Measurements from ENCODE around the gene NT5DC4.

GRCh38 chr2:112733871-112734270 is 13.1 kb downstream of the NT5DC4 start:
- no peak for TF ChIP-seq POLR2AphosphoS5 (IDR thresholded peaks at IDR 0.05; ENCODE audit: low read depth, low read length)
- no peak for TF ChIP-seq RAD21 (IDR thresholded peaks at IDR 0.05; ENCODE audit: low read length)
- no peak for TF ChIP-seq CTCF (IDR thresholded peaks at IDR 0.05)
- TF ChIP-seq TAF1 (IDR thresholded peaks at IDR 0.05; ENCODE audit: borderline replicate concordance, low read depth, low read length): no peak
- TF ChIP-seq JUND (IDR thresholded peaks at IDR 0.05): no peak
- no peak for TF ChIP-seq MXI1 (IDR thresholded peaks at IDR 0.05; ENCODE audit: low read depth, low read length)
- no peak for TF ChIP-seq REST (IDR thresholded peaks at IDR 0.05; ENCODE audit: low read depth, low read length)
- TF ChIP-seq RFX5 (IDR thresholded peaks at IDR 0.05; ENCODE audit: low read length): no peak
- no peak for TF ChIP-seq NRF1 (IDR thresholded peaks at IDR 0.05; ENCODE audit: low read depth, low read length)
- no peak for TF ChIP-seq EZH2phosphoT487 (IDR thresholded peaks at IDR 0.05; ENCODE audit: borderline replicate concordance, low read depth)
- no peak for TF ChIP-seq SMC3 (IDR thresholded peaks at IDR 0.05; ENCODE audit: low read depth, low read length)
- no peak for TF ChIP-seq EP300 (IDR thresholded peaks at IDR 0.05; ENCODE audit: borderline replicate concordance in 1 of 2, low read depth in 1 of 2, low read length in 1 of 2)
- TF ChIP-seq MAX (IDR thresholded peaks at IDR 0.05; ENCODE audit: low read depth): no peak
- TF ChIP-seq ZBTB33 (IDR thresholded peaks at IDR 0.05; ENCODE audit: borderline replicate concordance, low read depth): no peak
